Stimulated activated CD4-positive, alpha-beta T cell treated with anti-CD3 and anti-CD28 coated beads, Interleukin-2, amount 100 ng/mL, for 24 hours (primary cell): ENCODE results near the gene ZNF844.
"Not testable (repeated sequence)": the region's sequence is repeated elsewhere in the genome, so short reads cannot be mapped to it uniquely, and the experiment has no call there.

ENCODE experiments used
- DNase-seq, 2 donors: peaks; one replicate each; pipeline ENCODE4 v3.0.0-alpha.2; 2020

The ZNF844 gene

DNA sequence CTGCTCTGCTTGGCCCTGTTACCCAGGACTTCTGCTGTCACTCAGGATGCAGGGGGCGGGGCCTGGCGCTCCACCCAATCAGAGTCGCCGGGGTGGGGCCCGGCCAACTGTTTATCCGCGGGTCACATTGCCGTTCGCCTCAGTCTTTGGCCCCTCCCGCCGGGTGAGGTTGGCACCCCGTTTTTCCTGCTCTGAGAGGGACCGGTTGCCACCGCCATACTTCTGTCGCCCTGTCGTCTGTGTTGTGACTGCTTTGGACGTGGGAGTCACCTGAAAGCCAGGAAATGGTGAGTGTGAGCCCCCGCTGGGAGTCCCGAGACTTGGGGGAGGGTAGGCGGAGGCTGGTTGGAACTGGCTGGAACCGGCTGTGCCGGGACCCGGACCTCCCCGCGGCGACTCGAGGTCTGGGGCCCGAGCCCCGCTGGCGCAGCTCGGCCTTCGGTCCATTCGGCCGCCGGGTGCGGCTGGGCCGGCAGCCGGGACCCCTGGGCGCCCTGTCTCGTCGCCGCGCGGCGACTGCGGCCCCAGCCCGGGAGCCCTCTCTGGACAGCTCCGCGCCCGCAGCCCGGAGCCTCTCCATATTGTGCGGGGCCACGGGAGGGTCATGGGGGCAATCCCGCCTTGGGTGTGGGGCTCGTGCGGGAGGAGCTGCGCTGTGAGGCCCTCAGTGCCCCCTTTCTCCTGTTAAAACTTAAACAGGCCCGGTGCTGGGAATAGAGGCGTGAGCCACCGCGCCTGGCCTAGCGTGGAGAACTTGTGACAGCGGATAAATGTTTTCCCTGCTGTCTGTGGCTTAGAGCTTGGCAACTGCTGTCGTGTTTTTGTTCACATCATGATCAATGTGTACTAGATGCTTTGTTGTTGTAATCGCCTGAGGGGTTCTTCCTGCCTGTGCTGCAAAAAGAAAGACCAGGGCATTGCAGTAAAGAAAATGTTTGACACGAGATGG lies at the start of gene ZNF844:
Gene ZNF844 (plus strand): TSS at position 142 of the 949 bp plus-strand sequence. CDS start 143 bp downstream, at position 285.
- DNase-seq = peak; percentile 84 to 85

DNA sequence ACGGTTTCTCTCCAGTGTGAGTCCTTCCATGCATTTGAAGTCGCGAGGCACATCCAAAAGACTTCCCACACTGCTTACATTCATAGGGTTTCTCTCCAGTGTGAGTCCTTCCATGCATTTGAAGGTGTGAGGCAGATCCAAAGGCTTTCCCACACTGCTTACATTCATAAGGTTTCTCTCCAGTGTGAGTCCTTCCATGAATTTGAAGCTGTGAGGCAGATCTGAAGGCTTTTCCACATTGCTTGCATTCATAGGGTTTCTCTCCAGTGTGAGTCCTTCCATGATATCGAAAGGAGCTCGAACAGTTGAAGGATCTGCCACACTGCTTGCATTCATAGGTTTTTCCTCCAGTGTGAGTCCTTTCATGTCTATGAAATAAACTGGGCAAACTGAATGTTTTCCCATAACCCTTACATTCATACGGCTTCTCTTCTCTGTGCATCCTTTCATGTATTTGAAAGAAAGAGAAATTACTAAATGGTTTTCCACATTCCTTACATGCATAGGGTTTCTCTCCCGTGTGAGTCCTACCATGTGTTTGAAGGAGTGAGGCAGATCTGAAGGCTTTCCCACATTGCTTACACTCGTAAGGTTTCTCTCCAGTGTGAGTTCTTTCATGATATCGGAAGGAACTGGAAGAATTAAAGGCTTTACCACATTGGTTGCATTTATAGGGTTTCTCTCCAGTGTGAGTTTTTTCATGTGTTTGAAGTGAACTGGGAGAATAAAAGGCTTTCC lies 49.3 kb upstream of the ZNF844 start:
- no peak for DNase-seq

DNA sequence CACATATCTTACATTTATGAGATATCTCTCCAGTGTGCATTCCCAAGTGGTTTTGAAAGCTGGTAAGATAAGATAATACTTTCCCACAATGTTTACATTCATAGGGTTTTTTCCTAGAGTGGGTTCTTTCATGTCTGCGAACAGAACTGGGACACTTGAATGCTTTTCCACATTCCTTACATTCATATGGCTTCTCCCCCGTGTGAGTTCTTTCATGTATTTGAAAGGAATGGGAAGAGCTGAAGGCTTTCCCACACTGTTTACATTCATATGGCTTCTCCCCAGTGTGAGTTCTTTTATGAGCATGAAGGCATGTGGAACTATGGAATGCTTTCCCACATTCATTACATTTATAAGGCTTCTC lies 48.8 kb upstream of the ZNF844 start:
- DNase-seq = no peak

DNA sequence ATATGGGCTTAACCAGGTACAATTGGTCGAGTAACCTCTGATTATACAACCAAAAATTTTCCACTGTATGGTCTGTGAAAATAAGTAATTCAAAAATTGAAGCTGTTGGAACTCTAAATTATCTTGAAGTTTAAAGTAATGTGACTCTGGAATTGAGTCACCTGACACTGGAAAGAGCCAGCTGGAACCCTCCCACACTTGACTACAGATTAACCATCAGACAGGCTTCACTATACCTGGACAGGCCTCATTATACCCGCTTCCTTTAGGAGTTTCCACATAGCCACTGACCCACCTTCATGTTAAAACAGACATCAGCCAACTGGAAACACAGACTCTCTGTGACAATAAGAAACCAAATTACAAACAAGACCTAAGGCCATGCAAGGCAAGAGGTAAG lies 30.3 kb upstream of the ZNF844 start:
- no peak for DNase-seq

DNA sequence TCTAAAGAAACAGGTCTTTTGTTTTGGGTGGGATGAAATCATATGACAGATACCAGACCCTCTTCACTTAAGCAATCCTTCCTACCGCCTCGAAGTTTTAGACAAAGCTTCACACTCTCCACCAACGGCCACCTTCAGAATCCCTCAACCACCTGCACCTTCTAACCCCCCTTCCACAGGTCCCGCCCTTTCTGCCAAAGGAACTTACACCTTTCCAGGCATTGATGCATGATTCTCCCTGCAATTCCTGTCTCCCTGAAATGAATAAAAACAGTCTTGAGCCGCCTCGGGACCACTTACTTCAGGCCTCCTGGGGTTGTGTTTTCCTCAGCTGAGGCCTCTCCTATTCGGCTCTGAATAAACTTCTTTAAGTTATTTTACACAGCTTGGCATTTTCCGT lies 29.9 kb upstream of the ZNF844 start:
- no peak for DNase-seq

DNA sequence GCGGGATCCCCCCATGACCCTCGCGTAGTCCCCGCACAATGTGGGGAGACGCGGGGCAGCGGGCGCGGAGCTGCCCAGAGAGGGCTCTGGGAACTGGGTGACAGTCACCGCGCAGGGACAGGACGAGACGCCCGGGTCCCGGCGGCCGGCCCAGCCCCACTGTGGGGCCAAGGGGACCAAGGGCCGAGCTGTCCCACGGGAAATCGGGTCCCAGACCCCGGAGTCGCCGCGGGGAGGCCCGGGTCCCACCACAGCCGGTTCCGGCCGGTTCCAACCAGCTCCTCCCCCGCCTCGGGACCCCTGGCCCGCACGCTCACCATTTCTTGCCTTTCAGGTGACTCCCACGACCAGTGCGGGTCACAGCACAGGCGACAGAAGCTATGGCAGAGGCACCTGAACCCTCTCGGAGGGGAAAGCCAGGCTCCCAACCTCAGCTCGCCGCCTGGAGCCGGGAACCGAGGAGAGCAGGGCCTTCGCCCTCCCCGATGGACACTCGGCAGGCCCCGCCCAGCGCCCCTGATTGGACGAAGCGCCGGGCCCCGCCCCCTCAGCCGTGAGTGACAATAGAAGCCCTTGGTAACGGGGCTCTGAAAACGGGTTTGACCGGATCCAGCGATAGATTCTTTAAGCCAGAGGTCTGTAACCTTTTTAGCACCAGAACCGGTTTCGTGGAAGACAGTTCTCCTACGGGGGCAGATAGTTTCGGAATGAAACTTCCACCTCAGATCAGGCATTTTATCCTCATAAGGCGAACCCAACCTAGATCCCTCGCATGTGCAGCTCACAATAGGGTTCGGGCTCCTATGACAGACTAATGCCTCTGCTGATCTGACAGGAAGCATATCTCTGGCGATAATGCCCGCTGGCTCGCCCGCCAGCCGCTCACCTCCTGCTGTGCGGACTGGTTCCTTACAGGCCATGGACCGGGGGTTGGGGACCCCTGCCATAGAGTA lies 29.0 kb upstream of the ZNF844 start, which contains the start of gene ZNF433:
Gene ZNF433 (minus strand): TSS at position 460 of the 953 bp plus-strand sequence. CDS start 140 bp downstream, at position 320.
- peak; percentile 82 to 87 for DNase-seq

DNA sequence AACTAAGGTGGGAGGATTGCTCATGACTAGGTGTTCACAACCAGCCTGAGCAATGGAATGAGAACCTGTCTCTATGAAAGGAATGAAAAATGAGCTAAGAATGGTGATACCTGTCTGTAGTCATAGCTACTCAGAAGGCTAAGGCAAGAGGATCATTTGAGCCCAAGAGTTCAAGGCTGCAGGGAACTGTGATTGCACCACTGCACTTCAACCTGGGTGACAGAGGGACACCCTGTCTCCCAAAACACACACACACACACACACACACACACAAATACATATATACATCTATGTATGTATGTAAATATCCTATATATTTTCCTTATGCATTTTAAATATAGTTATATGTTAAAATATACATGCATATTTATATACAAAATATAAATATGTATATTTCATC lies 21.6 kb upstream of the ZNF844 start:
- no peak for DNase-seq

DNA sequence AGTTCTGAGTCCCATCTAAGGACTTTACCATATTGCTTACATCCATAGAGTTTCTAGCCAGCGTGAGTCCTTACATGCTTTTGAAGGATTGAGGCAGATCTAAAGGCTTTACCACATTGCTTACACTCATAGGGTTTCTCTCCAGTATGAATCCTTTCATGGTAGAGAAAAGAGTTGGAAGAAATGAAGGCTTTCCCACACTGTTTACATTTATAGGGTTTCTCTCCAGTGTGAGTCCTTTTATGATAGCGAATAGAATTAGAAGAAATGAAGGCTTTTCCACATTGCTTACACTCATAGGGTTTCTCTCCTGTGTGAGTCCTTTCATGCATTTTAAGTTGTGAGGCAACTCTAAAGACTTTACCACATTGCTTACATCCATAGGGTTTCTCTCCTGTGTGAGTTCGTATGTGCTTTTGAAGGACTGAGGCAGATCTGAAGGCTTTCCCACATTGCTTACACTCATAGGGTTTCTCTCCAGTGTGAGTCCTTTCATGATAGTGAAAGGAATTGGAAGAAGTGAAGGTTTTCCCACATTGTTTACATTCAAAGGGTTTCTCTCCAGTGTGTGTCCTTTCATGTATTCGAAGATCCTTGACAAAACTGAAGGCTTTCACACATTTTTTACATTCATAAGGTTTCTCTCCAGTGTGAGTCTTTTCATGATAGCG lies 20.6 kb upstream of the ZNF844 start:
- no peak for DNase-seq

DNA sequence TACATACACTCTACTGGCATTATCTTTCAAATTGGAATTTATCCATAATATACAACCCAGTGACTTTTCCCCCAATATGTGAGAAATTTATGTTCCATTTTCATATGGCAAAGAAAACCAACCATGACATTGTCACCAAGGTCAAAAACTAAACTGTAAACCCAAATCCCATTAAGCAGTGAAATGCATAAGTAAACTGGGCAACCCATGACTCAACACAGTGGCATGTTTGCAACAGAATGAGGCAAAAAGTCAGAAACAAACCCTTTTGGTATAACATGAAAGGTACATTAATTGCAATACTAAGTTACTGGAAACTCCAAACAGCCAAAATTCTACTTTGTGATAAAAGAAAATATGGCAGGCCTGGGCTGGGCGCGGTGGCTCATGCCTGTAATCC lies 16.7 kb upstream of the ZNF844 start:
- DNase-seq = no peak

DNA sequence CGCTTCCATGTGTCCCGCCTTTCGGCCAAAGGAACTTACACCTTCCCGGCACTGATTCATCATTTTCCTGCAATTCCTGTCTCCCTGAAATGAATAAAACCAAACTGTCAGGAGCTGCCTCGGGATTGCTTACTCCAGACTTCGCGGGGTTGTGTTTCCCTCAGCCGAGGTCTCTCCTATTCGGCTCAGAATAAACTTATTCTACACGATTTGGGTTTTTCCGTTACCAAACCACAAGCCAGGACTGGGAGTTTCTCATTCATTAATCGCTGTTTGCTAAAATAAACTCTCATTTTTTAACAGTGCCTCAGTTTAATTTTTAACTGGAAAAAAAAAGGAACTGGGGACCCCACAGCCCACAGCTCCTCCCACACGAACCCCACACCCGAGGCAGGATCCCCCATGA lies 12.4 kb upstream of the ZNF844 start:
- DNase-seq = no peak

DNA sequence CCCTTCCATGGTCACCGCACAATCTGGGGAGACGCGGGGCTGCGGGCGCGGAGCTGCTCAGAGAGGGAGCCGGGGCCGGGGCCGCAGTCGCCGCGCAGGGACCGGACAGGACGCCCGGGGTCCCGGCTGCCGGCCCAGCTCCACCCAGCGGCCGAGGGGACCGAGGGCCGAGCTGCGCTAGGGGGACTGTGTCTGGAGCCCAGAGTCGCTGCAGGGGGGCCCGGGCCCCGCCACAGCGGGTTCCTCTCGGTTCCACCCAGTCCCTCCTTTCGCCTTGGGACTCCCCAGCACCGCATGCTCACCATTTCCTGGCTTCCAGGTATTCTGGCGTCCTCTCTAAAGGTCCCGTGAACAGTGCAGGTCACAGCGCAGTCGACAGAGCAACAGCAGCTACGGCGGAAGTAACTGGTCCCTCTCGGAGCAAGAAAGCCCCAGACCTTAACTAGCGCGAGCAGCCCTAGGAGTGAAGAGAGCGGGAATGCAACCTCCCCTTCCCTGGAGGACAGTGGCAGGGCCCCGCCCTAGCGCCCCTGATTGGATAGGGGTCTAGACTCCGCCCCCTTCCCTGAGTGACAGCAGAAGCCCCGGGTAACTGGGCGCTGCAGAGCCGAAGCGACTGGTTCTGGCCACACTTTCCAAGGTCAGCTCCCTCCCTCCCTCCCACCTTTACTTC lies 11.9 kb upstream of the ZNF844 start, which contains the start of gene ZNF878:
Gene ZNF878 (minus strand): TSS at position 465 of the 673 bp plus-strand sequence. CDS start 160 bp downstream, at position 305.
- DNase-seq = peak; percentile 68 to 78

DNA sequence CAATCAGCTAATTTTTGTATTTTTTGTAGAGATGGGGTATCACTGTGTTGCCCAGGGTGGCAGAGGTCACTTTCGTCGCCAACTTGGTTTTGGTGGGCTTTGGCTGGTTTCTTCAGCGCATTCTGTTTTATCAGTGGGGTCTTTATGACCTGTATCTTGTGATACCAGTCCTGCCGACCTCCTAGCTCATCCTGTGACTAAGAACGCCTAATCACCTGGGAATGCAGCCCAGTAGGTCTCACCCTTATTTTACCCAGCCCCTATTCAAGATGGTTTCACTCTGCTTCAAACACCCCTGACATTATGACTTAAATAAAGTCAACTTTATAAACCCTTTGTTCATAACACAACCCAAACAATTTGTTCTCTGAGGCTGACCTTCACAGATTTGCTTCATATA lies 8.7 kb upstream of the ZNF844 start:
- no peak for DNase-seq

DNA sequence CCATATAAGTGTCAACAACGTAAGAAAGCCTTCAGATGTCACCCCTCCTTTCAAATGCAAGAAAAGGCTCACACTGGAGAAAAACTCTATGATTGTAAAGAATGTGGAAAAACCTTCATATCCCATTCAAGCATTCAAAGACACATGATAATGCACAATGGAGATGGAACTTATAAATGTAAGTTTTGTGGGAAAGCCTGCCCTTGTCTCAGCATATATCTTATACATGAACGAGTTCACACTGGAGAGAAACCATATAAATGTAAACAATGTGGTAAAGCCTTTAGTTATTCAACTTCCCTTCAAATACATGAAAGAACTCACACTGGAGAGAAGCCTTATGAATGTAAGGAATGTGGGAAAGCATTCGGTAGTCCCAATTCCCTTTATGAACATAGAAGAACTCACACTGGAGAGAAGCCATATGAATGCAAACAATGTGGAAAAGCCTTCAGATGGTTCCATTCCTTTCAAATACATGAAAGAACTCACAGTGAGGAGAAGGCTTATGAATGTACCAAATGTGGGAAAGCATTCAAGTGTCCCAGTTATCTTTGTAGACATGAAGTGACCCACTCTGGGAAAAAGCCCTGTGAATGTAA lies 11.1 kb downstream of the ZNF844 start:
- DNase-seq = no peak

DNA sequence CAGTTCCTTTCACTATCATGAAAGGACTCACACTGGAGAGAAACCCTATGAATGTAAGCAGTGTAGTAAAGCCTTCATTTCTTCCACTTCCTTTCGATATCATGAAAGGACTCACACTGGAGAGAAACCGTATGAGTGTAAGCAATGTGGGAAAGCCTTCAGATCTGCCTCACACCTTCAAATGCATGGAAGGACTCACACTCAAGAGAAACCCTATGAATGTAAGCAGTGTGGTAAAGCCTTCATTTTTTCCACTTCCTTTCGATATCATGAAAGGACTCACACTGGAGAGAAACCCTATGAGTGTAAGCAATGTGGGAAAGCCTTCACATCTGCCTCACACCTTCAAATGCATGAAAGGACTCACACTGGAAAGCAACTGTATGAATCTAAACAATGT lies 11.8 kb downstream of the ZNF844 start:
- not testable (repeated sequence) for DNase-seq

DNA sequence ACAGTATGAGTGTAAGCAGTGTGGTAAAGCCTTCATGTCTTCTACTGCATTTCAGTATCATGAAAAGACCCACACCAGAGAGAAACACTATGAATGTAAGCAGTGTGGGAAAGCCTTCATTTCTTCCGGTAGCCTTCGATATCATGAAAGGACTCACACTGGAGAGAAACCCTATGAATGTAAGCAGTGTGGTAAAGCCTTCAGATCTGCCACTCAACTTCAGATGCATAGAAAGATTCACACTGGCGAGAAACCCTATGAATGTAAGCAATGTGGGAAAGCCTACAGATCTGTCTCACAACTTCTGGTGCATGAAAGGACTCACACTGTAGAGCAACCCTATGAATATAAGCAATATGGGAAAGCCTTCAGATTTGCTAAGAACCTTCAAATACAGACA lies 12.8 kb downstream of the ZNF844 start:
- DNase-seq = no peak

DNA sequence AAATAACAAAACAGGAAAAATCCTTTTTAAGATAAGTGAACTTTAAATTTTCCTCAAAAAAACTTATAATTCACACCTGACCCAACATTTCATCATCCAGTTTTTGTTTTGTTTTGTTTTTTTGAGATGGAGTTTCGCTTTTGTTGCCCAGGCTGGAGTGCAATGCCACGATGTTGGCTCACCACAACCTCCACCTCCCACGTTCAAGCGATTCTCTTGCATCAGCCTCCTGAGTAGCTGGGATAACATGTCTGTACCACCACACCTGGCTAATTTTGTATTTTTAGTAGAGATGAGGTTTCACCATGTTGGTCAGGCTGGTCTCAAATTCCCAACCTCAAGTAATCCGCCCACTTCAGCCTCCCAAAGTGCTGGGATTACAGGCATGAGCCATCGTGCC lies 18.8 kb downstream of the ZNF844 start:
- not testable (repeated sequence) for DNase-seq

DNA sequence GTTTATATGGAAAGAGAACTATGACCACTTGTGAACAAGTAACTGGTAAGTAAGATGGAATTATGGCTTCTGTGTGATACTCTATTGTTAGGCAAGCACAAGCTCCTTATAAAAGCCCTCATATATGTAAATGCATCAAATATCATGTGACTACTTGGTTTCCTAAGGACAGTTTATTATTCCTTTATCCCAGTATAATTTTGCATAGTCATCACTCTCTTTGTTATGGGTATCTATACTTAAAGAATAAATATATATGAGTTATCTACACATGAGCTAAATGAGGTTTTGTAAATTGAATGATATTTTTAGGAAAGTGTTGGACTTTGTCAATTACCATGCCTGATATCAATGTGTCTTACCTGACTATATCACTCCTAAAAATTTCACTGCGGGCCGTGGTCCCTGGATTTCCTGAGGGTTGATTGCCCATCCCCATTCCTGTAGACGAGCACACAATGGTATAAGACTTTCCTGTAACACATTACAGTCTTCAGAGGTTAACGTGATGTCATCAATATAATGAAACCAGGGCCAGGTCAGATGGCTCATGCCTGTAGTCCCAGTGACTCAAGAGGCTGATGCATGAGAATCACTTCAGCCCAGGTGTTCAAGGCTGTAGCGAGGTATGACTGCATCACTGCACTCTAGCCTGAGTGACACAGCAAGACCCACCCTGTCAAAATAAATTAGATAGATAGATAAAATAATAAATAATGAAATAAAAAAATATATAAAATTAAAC lies 20.7 kb downstream of the ZNF844 start:
- DNase-seq = no peak

DNA sequence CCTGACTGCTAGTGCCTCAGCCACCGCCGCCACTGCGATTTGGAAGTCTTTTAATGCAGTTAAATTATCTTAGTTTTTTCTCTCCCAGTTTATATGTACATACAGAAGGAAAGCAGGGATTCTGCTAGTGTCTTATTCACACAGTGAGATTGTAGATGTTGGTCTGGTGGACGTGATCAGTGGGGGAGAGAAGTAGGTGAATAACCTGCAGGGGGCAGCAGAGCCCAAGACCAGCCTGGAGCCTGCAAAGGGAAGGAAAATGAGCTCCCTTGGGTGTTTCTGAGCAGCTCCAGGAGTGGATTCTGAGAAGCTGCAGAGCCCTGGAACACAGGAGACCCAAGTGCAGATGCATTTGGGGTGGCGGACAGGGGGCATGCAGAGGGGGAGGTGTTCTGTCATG lies 26.3 kb downstream of the ZNF844 start:
- peak; percentile 77 to 81 for DNase-seq

DNA sequence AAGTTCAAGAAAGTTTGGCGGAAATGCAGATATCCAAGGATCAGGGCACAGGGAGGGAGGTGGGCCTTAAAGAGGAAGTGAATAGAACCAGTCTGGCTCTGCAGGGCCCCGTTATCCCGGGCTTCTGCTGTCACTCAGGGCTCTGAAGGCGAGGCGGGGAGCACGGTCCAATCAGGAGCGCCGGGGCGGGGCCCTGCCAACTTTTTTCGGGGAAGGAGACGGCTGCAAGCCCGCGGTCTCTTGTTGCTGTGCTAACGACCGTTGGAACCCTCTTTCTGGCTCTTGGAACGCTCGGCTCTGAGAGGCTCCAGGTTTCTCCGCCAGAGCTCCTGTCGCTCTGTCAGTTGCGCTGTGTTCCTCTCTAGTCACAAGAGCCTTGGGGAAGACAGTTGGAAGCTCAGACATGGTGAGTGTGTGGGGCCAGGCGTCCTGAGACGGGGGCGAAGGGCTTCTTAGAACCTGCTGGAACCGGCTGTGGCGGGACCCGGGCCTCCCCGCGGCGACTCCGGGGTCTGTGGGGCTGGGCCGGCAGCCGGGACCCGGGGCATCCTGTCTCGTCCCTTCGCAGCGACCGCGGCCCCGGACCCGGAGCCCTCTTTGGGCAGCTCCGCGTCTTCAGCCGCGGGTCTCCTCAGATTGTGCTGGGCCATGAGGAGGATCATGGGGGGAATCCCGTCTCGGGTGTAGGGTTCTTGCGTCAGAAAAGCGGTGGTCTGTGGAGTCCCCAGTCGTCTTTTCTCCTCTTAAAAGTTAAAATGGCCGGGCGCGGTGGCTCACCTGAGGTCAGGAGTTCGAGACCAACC lies 27.7 kb downstream of the ZNF844 start:
- peak; percentile 68 to 83 for DNase-seq
